ENCODE data around the gene PHOX2A. TPM values are rescaled to one million over a fixed set of nuclear protein-coding genes. Genes with fewer than 3 reads are reported as not detected.

Gene PHOX2A
- total RNA-seq, 1 experiment from 2014 or later, result 1.6 TPM

- H3K27me3 Mint-ChIP-seq (ENCODE audit: low read depth), result peaks cover 49% of the 10 kb centered on the region
- no peak for ATAC-seq
- CTCF ChIA-PET, result interaction anchor here (0.7 to 2.0 kb wide), 2 partner anchors 179 to 220 kb away, joined by 3 to 6 read pairs; no protein-coding TSS in a partner anchor
- POLR2A ChIA-PET, result no interaction called here
- peaks cover 10% of the 10 kb centered on the region for H3K36me3 Mint-ChIP-seq
- no peak for TF ChIP-seq CREM (CRISPR knock-in tag; IDR thresholded peaks at IDR 0.05)
- TF ChIP-seq, protein P1, sequence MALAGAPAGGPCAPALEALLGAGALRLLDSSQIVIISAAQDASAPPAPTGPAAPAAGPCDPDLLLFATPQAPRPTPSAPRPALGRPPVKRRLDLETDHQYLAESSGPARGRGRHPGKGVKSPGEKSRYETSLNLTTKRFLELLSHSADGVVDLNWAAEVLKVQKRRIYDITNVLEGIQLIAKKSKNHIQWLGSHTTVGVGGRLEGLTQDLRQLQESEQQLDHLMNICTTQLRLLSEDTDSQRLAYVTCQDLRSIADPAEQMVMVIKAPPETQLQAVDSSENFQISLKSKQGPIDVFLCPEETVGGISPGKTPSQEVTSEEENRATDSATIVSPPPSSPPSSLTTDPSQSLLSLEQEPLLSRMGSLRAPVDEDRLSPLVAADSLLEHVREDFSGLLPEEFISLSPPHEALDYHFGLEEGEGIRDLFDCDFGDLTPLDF (CRISPR knock-in tag; IDR thresholded peaks at IDR 0.05), result no peak
- TF ChIP-seq, protein P2, sequence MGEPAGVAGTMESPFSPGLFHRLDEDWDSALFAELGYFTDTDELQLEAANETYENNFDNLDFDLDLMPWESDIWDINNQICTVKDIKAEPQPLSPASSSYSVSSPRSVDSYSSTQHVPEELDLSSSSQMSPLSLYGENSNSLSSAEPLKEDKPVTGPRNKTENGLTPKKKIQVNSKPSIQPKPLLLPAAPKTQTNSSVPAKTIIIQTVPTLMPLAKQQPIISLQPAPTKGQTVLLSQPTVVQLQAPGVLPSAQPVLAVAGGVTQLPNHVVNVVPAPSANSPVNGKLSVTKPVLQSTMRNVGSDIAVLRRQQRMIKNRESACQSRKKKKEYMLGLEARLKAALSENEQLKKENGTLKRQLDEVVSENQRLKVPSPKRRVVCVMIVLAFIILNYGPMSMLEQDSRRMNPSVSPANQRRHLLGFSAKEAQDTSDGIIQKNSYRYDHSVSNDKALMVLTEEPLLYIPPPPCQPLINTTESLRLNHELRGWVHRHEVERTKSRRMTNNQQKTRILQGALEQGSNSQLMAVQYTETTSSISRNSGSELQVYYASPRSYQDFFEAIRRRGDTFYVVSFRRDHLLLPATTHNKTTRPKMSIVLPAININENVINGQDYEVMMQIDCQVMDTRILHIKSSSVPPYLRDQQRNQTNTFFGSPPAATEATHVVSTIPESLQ (CRISPR knock-in tag; IDR thresholded peaks at IDR 0.05), result no peak
- no peak for TF ChIP-seq TP53 (CRISPR knock-in tag; IDR thresholded peaks at IDR 0.05)
- no peak for TF ChIP-seq NR3C1 (CRISPR knock-in tag; conservative IDR thresholded peaks at IDR 0.05; ENCODE audit: low read depth)
- no peak for TF ChIP-seq AFF4 (CRISPR knock-in tag; IDR thresholded peaks at IDR 0.05; ENCODE audit: borderline replicate concordance)
- TF ChIP-seq HMGA2 (CRISPR knock-in tag; IDR thresholded peaks at IDR 0.05), result no peak
- TF ChIP-seq RORB (CRISPR knock-in tag; IDR thresholded peaks at IDR 0.05), result no peak
- no peak for TF ChIP-seq NR1H2 (CRISPR knock-in tag; IDR thresholded peaks at IDR 0.05)
- no peak for TF ChIP-seq ZNF416 (CRISPR knock-in tag; IDR thresholded peaks at IDR 0.05)
- TF ChIP-seq, protein P3, sequence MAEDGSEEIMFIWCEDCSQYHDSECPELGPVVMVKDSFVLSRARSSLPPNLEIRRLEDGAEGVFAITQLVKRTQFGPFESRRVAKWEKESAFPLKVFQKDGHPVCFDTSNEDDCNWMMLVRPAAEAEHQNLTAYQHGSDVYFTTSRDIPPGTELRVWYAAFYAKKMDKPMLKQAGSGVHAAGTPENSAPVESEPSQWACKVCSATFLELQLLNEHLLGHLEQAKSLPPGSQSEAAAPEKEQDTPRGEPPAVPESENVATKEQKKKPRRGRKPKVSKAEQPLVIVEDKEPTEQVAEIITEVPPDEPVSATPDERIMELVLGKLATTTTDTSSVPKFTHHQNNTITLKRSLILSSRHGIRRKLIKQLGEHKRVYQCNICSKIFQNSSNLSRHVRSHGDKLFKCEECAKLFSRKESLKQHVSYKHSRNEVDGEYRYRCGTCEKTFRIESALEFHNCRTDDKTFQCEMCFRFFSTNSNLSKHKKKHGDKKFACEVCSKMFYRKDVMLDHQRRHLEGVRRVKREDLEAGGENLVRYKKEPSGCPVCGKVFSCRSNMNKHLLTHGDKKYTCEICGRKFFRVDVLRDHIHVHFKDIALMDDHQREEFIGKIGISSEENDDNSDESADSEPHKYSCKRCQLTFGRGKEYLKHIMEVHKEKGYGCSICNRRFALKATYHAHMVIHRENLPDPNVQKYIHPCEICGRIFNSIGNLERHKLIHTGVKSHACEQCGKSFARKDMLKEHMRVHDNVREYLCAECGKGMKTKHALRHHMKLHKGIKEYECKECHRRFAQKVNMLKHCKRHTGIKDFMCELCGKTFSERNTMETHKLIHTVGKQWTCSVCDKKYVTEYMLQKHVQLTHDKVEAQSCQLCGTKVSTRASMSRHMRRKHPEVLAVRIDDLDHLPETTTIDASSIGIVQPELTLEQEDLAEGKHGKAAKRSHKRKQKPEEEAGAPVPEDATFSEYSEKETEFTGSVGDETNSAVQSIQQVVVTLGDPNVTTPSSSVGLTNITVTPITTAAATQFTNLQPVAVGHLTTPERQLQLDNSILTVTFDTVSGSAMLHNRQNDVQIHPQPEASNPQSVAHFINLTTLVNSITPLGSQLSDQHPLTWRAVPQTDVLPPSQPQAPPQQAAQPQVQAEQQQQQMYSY (CRISPR knock-in tag; IDR thresholded peaks at IDR 0.05), result no peak
- H3K4me3 Mint-ChIP-seq, result no peak overlapping the region
- DNase-seq (ENCODE audit: low spot score), result no peak
- peaks cover 7% of the 10 kb centered on the region for H3K4me1 Mint-ChIP-seq
- H3K27ac Mint-ChIP-seq, result no peak overlapping the region
- H3K9me3 Mint-ChIP-seq, result peaks cover 22% of the 10 kb centered on the region
These were observed 7.6 kb upstream of the PHOX2A start for GRCh38 chr11:72251614-72252013.

DNA sequence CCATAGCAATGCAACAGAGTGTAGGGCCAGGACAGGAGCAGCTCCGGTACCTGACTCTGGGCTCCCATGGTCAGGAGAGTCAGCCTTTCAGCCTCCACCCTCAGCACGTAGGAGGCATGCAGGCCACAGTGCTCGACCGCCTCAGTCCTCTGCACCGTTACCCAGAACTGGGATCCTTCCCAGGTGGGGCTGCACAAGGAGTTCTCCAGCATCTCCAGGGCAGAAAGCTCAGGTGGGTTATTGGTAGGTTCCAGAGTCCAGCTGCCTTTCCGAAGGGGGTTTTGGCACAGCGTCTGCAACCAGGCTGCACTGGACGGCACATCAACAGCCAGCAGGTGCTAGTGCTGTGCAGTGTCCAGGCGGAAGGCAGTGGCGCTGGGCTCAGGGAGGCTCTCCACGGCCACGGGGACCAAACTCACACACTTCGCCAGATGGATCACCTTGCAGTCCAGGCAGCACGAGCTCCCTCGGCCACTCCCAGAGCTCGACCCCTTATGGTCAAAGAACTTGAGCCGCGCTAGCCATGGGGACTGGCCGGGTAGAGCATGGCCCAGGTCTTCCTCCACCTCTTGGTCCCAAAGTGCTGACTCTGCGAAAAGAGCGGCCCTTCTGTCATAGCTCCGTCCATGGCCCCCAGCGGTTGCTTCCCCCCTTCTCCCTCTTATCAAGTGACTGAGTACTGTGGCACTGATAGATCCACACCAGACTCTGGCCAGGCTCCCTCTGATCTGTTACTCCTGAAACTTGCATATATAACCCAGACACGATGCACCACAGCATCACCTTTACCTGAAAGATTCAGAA, 6.9 kb upstream of the PHOX2A start:
- Mint-ChIP-seq H3K27ac (no peak overlapping the region), H3K27me3 (ENCODE audit: low read depth) (peaks cover 46% of the 10 kb centered on the region), H3K4me3 (no peak overlapping the region), H3K4me1 (peaks cover 7% of the 10 kb centered on the region), H3K36me3 (peaks cover 10% of the 10 kb centered on the region), H3K9me3 (peaks cover 22% of the 10 kb centered on the region)
- POLR2A ChIA-PET, result no interaction called here
- ATAC-seq, result no peak
- DNase-seq (ENCODE audit: low spot score), result no peak
- CTCF ChIA-PET, result interaction anchor here (0.7 to 2.0 kb wide), 3 partner anchors 13 to 220 kb away, joined by 3 to 7 read pairs (median 6); no protein-coding TSS in a partner anchor
- TF ChIP-seq, protein P4, sequence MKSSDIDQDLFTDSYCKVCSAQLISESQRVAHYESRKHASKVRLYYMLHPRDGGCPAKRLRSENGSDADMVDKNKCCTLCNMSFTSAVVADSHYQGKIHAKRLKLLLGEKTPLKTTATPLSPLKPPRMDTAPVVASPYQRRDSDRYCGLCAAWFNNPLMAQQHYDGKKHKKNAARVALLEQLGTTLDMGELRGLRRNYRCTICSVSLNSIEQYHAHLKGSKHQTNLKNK (CRISPR knock-in tag; IDR thresholded peaks at IDR 0.05), result no peak
- TF ChIP-seq, protein P5, sequence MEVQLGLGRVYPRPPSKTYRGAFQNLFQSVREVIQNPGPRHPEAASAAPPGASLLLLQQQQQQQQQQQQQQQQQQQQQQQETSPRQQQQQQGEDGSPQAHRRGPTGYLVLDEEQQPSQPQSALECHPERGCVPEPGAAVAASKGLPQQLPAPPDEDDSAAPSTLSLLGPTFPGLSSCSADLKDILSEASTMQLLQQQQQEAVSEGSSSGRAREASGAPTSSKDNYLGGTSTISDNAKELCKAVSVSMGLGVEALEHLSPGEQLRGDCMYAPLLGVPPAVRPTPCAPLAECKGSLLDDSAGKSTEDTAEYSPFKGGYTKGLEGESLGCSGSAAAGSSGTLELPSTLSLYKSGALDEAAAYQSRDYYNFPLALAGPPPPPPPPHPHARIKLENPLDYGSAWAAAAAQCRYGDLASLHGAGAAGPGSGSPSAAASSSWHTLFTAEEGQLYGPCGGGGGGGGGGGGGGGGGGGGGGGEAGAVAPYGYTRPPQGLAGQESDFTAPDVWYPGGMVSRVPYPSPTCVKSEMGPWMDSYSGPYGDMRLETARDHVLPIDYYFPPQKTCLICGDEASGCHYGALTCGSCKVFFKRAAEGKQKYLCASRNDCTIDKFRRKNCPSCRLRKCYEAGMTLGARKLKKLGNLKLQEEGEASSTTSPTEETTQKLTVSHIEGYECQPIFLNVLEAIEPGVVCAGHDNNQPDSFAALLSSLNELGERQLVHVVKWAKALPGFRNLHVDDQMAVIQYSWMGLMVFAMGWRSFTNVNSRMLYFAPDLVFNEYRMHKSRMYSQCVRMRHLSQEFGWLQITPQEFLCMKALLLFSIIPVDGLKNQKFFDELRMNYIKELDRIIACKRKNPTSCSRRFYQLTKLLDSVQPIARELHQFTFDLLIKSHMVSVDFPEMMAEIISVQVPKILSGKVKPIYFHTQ (CRISPR knock-in tag; IDR thresholded peaks at IDR 0.05), result no peak
- TF ChIP-seq TEAD1 (CRISPR knock-in tag; IDR thresholded peaks at IDR 0.05) (no peak), GABPB1 (CRISPR knock-in tag; IDR thresholded peaks at IDR 0.05) (no peak), ZNF138 (CRISPR knock-in tag; conservative IDR thresholded peaks at IDR 0.05) (no peak), ZNF671 (CRISPR knock-in tag; IDR thresholded peaks at IDR 0.05) (no peak), SP1 (CRISPR knock-in tag; conservative IDR thresholded peaks at IDR 0.05) (no peak)

Measured in WTC11 (cell line).